HG03460 (cell line): ENCODE results near the gene NEDD4.
A peak's percentile ranks its signal among the peaks of the same experiment; 100 is the strongest.
"Not testable (repeated sequence)": the region's sequence is repeated elsewhere in the genome, so short reads cannot be mapped to it uniquely, and the experiment has no call there.

ENCODE experiments used
- ATAC-seq: cut with Tn5 transposase; IDR thresholded peaks from one replicate; pipeline ENCODE4 v1.9.1; 2021; ENCODE audit not compliant: unreplicated experiment

The NEDD4 gene

GRCh38 chr15:55993111-55993803, at the start of gene NEDD4:
NEDD4 (minus strand) TSS chr15:55993612; CDS start chr15:55993555, 57 bp downstream.
- ATAC-seq, result peak; percentile 94

- no peak for ATAC-seq
Observed at GRCh38 chr15:56042498-56042897, 49.1 kb upstream of the NEDD4 start.

GRCh38 chr15:56042031-56042430, 48.6 kb upstream of the NEDD4 start:
- ATAC-seq, result no peak

DNA sequence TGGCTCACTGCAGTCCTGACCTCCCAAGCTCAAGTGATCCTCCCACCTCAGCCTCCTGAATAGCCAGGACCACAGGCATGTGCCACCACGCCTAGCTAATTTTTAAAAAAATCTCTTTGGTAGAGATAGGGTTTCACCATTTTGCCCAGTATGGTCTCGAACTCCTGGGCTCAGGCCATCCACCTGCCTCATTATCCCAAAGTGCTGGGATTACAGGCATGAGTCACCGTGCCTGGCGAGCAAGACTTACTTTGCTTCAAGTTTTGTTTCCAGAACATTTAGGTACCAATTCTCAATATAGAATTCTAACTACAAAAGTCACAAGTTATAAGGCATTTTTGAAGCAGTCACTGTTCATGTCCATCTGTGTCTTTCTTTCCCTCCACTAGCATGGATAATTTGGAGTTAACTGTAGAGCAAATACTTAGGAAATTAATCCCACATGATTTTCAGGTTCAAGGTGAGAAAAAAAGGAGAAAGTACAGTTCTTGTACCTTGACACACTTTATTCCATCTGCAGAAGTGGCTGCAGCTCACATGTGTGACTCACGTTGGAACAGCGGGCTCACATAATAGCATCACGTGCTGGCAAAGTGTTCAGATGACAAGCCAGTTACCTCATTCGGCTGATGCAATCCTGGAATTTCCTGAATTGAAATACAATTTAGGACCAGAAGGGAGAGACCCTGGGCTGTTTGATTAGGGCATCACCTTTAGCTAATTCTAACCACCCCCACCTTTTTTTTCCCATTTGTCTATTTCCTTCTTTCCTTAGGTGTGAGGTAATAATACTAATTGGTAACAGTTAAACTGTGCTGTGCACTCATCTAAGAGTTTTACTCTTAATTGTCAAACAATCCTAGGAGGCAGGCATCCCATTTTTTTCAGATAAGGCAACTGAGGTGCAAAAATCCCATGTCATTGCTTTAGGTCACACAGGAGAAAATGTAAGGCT, 46.9 kb upstream of the NEDD4 start:
- no peak for ATAC-seq

DNA sequence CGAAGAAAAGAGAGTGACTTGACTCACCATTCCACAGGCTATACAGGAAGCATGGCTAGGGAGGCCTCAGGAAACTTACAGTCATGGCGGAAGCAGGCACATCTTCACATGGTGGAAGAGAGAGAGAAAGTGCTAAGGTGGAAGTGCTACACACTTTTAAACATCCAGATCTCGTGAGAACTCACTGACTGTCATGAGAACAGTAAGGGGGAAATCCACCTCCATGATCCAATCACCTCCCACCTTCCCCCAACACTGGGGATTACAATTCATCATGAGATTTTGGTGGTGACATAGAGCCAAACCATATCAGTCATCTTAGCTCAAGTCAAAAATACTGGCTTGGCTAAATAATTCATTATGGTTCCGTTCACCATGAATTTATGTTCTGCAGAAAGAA, 45.3 kb upstream of the NEDD4 start:
- ATAC-seq, result no peak

- no peak for ATAC-seq
Observed at GRCh38 chr15:56038015-56038414, 44.6 kb upstream of the NEDD4 start.

- no peak for ATAC-seq
Observed at GRCh38 chr15:56036546-56037067, 43.2 kb upstream of the NEDD4 start.

GRCh38 chr15:56035166-56035565, 41.8 kb upstream of the NEDD4 start:
- no peak for ATAC-seq

DNA sequence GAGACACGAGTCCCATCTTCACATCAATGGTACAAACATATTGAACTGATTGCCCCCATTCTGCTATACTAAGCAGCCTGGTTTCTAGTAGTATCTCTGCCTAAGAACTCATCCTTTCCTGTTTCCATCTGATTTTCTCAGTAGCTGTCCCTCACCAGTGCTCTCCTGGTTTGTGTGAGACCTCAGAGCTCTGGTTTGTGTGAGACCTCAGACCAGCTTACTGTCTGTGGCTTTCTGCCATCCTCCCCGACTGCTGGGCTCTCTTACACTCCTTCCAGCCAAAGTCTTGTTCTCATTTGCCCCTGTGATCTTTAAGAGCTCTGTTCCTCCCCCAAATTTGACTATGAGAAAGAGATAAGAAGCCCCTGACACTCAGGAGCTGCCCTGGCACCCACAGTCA, 41.1 kb upstream of the NEDD4 start:
- ATAC-seq, result no peak

GRCh38 chr15:56032373-56032772, 39.0 kb upstream of the NEDD4 start:
- no peak for ATAC-seq

GRCh38 chr15:56031836-56032235, 38.4 kb upstream of the NEDD4 start:
- ATAC-seq, result no peak

DNA sequence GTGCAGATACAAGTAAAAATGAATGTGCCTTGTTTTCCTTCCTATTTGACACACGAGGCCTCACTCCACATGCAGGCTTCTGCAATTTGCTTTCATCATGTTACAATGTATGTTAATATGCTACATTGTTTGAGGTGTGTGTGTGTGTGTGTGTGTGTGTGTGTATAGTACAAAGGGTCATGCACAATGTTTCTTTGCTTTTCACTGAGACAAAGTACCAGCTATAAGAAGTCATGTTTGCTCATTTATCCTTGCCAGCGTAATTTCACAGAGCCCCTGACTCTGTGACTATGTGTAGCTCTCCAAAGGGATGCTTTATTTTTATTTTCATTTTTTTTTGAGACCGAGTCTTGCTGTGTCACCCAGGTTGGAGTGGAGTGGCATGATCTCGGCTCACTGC, 38.0 kb upstream of the NEDD4 start:
- ATAC-seq, result no peak

DNA sequence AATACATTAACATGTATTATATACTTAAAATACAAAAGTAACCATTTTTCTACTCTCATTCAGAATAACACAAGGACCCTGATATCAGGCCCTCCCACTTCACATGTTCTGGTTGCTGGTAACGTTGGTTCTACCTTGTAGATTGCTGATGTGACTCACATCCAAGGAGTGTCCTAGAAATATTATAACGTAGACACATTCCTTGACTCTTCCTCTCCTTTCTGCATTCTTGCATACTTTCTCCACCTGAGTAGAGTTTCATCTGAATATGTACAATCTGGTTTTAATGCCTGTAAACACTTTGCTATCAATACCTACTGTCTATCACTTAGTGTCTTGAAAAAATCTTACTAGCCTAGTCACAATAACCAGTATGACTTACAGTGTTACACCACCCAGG, 35.0 kb upstream of the NEDD4 start:
- no peak for ATAC-seq

GRCh38 chr15:56023160-56023559, 29.7 kb upstream of the NEDD4 start:
- ATAC-seq, result not testable (repeated sequence)

GRCh38 chr15:56019819-56020486, 26.5 kb upstream of the NEDD4 start:
- ATAC-seq, result no peak

- ATAC-seq, result no peak
Observed at GRCh38 chr15:56019060-56019793, 25.8 kb upstream of the NEDD4 start.

- ATAC-seq, result no peak
Observed at GRCh38 chr15:56017920-56018319, 24.5 kb upstream of the NEDD4 start.

DNA sequence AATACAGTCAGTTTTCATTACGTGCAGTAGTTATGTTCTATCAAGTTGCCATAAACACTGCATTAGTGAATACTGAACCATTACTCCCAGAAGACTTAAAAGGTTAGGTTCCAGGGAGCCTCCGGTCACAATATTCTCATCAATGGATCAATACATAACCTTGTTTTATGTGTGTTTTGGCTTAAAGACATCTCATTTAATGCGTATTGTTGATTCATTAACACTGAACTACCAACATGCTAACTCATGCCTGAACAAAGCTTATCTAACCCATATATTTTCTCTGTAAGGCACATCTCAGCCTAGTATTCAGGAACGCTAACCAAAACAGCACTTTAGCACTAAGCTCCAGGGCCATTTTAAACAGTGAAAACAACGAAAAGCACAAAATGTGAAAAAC, 24.1 kb upstream of the NEDD4 start:
- no peak for ATAC-seq

GRCh38 chr15:56016281-56016680, 22.9 kb upstream of the NEDD4 start:
- ATAC-seq, result no peak

- no peak for ATAC-seq
Observed at GRCh38 chr15:56014677-56015076, 21.3 kb upstream of the NEDD4 start.

- ATAC-seq, result not testable (repeated sequence)
Observed at GRCh38 chr15:56007053-56007452, 13.6 kb upstream of the NEDD4 start.
